Tibial artery (tissue), 4 donors: ENCODE measurements around the gene RASL11B.
A peak's percentile ranks its signal among the peaks of the same experiment; 100 is the strongest.

Experiments
- DNase-seq, 2 donors: peaks; one replicate each; pipeline ENCODE4 v3.0.0-alpha.2; 2019
- H3K27ac ChIP-seq, 2 donors: fragments of 200-600 bp; sonication (generic) in 1 of 2; 1 replicate in 1 of 2; 2 replicates in 1 of 2; pipeline ENCODE4 v1.5.1; 2018 to 2019; ENCODE audit warnings: mild to moderate bottlenecking in 1 of 2
- H3K27me3 ChIP-seq, 2 donors: fragments of 200-600 bp; sonication (generic) in 1 of 2; one replicate each; pipeline versions ENCODE4 v1.5.1 to v1.6.0; 2016 to 2019
- H3K36me3 ChIP-seq, 3 donors: fragments of 200-600 bp; sonication (generic) in 2 of 3; one replicate each; pipeline ENCODE4 v1.5.1; 2016 to 2019; ENCODE audit warnings: mild to moderate bottlenecking in 2 of 3
- H3K4me1 ChIP-seq, 4 donors: fragments of 200-600 bp; sonication (generic) in 2 of 4; 1 replicate in 3 of 4; 2 replicates in 1 of 4; pipeline ENCODE4 v1.5.1; 2016 to 2019
- H3K4me3 ChIP-seq, 2 donors: fragments of 200-600 bp; sonication (generic) in 1 of 2; 1 replicate in 1 of 2; 2 replicates in 1 of 2; pipeline ENCODE4 v1.5.1; 2018 to 2019; ENCODE audit warnings: mild to moderate bottlenecking in 2 of 2
- H3K9me3 ChIP-seq, 3 donors: fragments of 200-600 bp; sonication (generic) in 1 of 3; one replicate each; pipeline ENCODE4 v1.5.1; 2016 to 2019
- CTCF ChIP-seq, 2 experiments: fragments of 200-600 bp in 1 of 2; fragments of 450-650 bp in 1 of 2; IDR thresholded peaks; one replicate each; pipeline ENCODE4 v1.5.1; 2017 to 2019; ENCODE audit warnings: antibody characterized with exemption in 2 of 2, mild to moderate bottlenecking in 1 of 2, moderate library complexity in 1 of 2
- intact Hi-C: fragments of 100-400 bp; cut with DNase I; formaldehyde crosslinking; loops from one replicate; pipeline ENCODE4 v1.15.0; 2023; ENCODE audit warnings: low total_unique reads

Gene RASL11B

GRCh38 chr4:52904421-52904820 lies 42.3 kb downstream of the RASL11B start:
- H3K4me3 ChIP-seq, result no peak overlapping the region
- peaks cover 0 to 15% (median 6%) of the 10 kb centered on the region in 3 donors for H3K36me3 ChIP-seq
- no peaks in the 10 kb centered on the region for H3K4me1 ChIP-seq
- H3K27ac ChIP-seq, result no peak overlapping the region
- intact Hi-C loops, result no loop called here
- H3K27me3 ChIP-seq, result no peaks in the 10 kb centered on the region
- TF ChIP-seq CTCF (IDR thresholded peaks at IDR 0.05), result no peak
- H3K9me3 ChIP-seq, result peaks cover 0 to 6% (median 0%) of the 10 kb centered on the region in 3 donors
- no peak for DNase-seq

GRCh38 chr4:52907510-52907909 lies 45.4 kb downstream of the RASL11B start:
- no peak overlapping the region for H3K4me3 ChIP-seq
- DNase-seq, result no peak
- peaks cover 0 to 6% (median 5%) of the 10 kb centered on the region in 3 donors for H3K36me3 ChIP-seq
- no peaks in the 10 kb centered on the region for H3K9me3 ChIP-seq
- no peak overlapping the region for H3K27ac ChIP-seq
- TF ChIP-seq CTCF (IDR thresholded peaks at IDR 0.05), result no peak
- H3K27me3 ChIP-seq, result no peaks in the 10 kb centered on the region
- intact Hi-C loops, result no loop called here
- peaks cover 0 to 3% (median 0%) of the 10 kb centered on the region in 4 donors for H3K4me1 ChIP-seq

GRCh38 chr4:52910115-52910514 lies 48.0 kb downstream of the RASL11B start:
- no peak overlapping the region for H3K4me3 ChIP-seq
- H3K27ac ChIP-seq, result no peak overlapping the region
- H3K4me1 ChIP-seq, result peaks cover 0 to 9% (median 1%) of the 10 kb centered on the region in 4 donors
- intact Hi-C loops, result no loop called here
- DNase-seq, result no peak
- TF ChIP-seq CTCF (IDR thresholded peaks at IDR 0.05), result no peak
- H3K36me3 ChIP-seq, result peaks cover 0 to 6% (median 5%) of the 10 kb centered on the region in 3 donors
- no peaks in the 10 kb centered on the region for H3K9me3 ChIP-seq
- H3K27me3 ChIP-seq, result no peaks in the 10 kb centered on the region

GRCh38 chr4:52911684-52912294 lies 49.7 kb downstream of the RASL11B start:
- peak; percentile 43 to 46 for TF ChIP-seq CTCF (IDR thresholded peaks at IDR 0.05)
- intact Hi-C loops, result no loop called here
- Histone ChIP-seq H3K9me3 (no peaks in the 10 kb centered on the region), H3K4me3 (no peak overlapping the region), H3K27ac (no peak overlapping the region), H3K27me3 (no peaks in the 10 kb centered on the region), H3K36me3 (no peaks in the 10 kb centered on the region), H3K4me1 (peaks cover 0 to 9% (median 1%) of the 10 kb centered on the region in 4 donors)
- peak; percentile 62 to 75 for DNase-seq

GRCh38 chr4:52912608-52913007 lies 50.5 kb downstream of the RASL11B start:
- intact Hi-C loops, result no loop called here
- DNase-seq, result no peak
- no peak for TF ChIP-seq CTCF (IDR thresholded peaks at IDR 0.05)

More at GRCh38 chr4:52912608-52913007, 50.5 kb downstream of the RASL11B start:
- Histone ChIP-seq H3K4me3 (no peak overlapping the region), H3K36me3 (no peaks in the 10 kb centered on the region), H3K4me1 (peaks cover 0 to 9% (median 1%) of the 10 kb centered on the region in 4 donors), H3K9me3 (no peaks in the 10 kb centered on the region), H3K27ac (no peak overlapping the region), H3K27me3 (no peaks in the 10 kb centered on the region)
